ENCODE results near the gene KCNJ12.
"Not testable (repeated sequence)": the region's sequence is repeated elsewhere in the genome, so short reads cannot be mapped to it uniquely, and the experiment has no call there.

KCNJ12 gene

GRCh38 chr17:21422311-21423189 is 46.4 kb downstream of the KCNJ12 start:
- not testable (repeated sequence) for DNase-seq

GRCh38 chr17:21423190-21423493 is 47.0 kb downstream of the KCNJ12 start:
- DNase-seq, result peak; percentile 41

GRCh38 chr17:21424697-21425096 is 48.5 kb downstream of the KCNJ12 start:
- not testable (repeated sequence) for DNase-seq

GRCh38 chr17:21425321-21425720 is 49.2 kb downstream of the KCNJ12 start:
- DNase-seq, result no peak

GRCh38 chr17:21425736-21426135 is 49.6 kb downstream of the KCNJ12 start:
- DNase-seq, result no peak

- not testable (repeated sequence) for DNase-seq
Observed at GRCh38 chr17:21426246-21426645, 50.1 kb downstream of the KCNJ12 start.

- DNase-seq, result not testable (repeated sequence)
Observed at GRCh38 chr17:21426876-21427275, 50.7 kb downstream of the KCNJ12 start.

- not testable (repeated sequence) for DNase-seq
Observed at GRCh38 chr17:21427727-21428126, 51.6 kb downstream of the KCNJ12 start.

GRCh38 chr17:21428752-21429424 is 52.7 kb downstream of the KCNJ12 start:
- DNase-seq, result not testable (repeated sequence)

- DNase-seq, result peak; percentile 25
Observed at GRCh38 chr17:21429921-21430628, 53.9 kb downstream of the KCNJ12 start.

- not testable (repeated sequence) for DNase-seq
Observed at GRCh38 chr17:21433971-21434370, 57.8 kb downstream of the KCNJ12 start.

GRCh38 chr17:21434976-21435375 is 58.8 kb downstream of the KCNJ12 start:
- DNase-seq, result not testable (repeated sequence)

GRCh38 chr17:21436481-21436880 is 60.3 kb downstream of the KCNJ12 start:
- DNase-seq, result not testable (repeated sequence)

- not testable (repeated sequence) for DNase-seq
Observed at GRCh38 chr17:21436883-21437836, 61.0 kb downstream of the KCNJ12 start.

- not testable (repeated sequence) for DNase-seq
Observed at GRCh38 chr17:21438316-21439014, 62.3 kb downstream of the KCNJ12 start.

GRCh38 chr17:21439015-21439336 is 62.8 kb downstream of the KCNJ12 start:
- DNase-seq, result not testable (repeated sequence)

GRCh38 chr17:21445091-21445650 is 69.0 kb downstream of the KCNJ12 start:
- no peak for DNase-seq

- DNase-seq, result not testable (repeated sequence)
Observed at GRCh38 chr17:21447552-21447951, 71.4 kb downstream of the KCNJ12 start.

GRCh38 chr17:21449891-21450290 is 73.7 kb downstream of the KCNJ12 start:
- DNase-seq, result not testable (repeated sequence)

GRCh38 chr17:21451975-21452374 is 75.8 kb downstream of the KCNJ12 start:
- no peak for DNase-seq

- peak; percentile 72 for DNase-seq
Observed at GRCh38 chr17:21452377-21453143, 76.4 kb downstream of the KCNJ12 start.

Data from EL (cell line).